Measurements from ENCODE around the gene GHITM.
A peak's percentile ranks its signal among the peaks of the same experiment; 100 is the strongest.
"Not testable (repeated sequence)": the region's sequence is repeated elsewhere in the genome, so short reads cannot be mapped to it uniquely, and the experiment has no call there.

GHITM gene, protein sequence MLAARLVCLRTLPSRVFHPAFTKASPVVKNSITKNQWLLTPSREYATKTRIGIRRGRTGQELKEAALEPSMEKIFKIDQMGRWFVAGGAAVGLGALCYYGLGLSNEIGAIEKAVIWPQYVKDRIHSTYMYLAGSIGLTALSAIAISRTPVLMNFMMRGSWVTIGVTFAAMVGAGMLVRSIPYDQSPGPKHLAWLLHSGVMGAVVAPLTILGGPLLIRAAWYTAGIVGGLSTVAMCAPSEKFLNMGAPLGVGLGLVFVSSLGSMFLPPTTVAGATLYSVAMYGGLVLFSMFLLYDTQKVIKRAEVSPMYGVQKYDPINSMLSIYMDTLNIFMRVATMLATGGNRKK

DNA sequence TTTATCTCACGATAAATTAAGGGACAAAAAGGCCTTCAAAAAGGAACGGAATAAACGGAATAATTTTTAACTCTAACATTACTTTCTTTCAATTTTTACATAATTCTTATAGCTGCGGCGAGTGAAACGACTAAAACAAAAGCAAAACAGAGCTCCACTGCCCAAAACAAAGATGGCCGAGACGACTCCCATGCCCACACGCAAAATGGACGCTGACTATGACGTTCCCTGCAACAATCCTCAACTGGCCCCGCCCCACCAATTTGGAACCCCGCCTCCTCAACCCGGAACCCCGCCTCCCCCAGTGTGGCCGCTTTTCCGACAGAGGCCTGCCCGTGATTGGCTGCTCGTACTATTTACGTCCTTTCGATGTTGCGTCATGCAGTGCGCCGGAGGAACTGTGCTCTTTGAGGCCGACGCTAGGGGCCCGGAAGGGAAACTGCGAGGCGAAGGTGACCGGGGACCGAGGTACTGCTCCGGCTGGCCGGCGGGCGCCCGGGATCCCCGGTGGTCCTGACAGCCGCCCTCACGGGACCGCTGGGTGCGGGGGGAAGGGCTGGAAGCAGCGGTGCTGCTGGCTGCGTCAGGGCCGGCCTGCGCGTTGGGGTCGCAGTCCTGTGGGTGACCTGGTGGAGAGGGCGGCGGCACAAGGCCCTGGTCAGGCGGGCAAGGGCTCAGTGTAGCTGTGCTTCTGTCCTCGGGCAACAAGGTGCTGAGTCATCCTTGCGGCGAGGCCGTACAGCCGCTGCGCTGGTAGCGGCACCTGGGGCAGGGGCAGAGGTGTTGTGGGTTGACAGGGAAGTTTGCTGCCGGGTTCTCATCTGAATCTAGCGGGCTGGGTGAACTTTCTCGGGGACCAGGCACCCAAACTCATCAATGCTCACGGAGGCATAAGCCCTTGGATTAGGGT, at the start of gene GHITM:
Gene GHITM, plus strand, starts transcription at position 384 of the 910 bp plus-strand sequence. CDS start 1,992 bp downstream, outside the sequence.
- peak; percentile 98 for DNase-seq (ENCODE audit: low read depth, low spot score)

DNA sequence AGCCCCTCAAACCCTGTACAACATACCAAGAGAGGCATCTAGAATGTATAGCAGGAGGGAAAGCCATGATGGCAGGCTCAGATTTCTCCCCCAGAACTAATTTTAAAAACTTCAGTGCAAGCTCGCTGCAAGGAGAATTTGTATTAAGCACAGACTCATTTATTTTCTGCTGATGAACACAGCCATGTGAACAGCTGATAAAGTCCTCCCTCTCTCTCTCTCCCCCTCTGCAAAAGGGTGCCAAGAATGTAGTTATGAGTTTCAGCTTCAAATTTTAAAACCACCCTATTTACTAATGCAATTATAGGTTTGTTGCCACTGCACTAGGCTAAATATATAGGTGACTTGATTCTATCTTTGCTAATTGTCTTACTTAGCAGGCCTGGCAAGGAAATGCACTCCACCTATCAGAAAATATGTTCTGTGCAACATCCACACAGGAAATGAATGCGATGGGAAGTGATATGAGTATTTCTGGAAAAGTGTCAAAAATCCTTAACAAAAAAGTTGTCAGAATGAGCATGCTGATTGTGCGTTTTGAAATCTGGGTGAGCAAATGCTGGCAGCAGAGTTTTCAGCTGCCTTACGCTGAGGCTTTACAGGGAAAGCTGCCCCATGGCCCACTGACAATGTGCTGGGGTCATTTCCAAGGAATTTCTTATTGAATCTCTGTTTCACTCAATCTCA, 43.4 kb upstream of the GHITM start:
- DNase-seq (ENCODE audit: low read depth, low spot score) = no peak

DNA sequence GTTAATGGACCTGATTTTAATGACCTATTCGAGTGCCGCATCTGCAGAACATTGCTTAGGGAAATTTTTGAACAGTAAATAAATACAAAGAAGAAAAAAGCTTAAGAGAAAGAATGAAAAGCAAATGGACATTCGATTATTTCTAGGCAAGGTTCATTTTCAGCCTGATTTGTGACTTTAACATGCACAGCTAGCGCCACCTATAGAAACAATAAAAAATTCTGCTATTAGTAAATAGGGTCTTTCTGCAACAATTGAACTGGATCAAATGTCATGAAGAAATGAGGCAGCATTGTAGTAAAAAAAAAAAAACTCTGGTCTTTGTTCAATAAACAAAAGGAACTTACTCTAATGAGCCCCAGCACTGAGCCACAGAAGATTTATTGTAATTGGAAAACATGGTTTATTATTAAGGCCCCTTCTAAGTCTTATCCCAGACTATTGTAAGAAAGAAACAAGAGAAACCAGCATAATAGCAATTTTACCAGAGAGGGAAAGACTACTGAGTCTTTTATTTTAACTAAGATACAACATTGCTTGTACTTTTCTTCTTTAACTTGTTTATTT, 41.4 kb upstream of the GHITM start:
- no peak for DNase-seq (ENCODE audit: low read depth, low spot score)

DNA sequence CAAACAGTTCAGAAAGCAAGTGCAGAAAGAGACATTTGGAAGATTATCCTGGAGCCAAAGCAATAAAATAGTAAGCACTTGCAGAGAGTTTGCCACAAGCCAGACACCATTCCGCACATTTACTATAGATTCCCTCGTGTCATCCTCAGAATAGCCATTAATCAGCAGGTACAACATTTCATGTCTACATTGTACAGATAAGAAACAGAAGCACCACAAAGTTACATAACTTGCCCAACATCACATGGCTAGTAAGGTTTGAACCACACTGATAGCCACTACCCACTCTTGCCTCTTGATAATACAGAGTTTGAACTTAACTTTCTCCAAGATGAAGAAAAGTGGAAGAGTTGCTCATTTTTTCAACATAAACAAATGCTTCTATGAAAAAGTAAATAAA, 40.6 kb upstream of the GHITM start:
- no peak for DNase-seq (ENCODE audit: low read depth, low spot score)

DNA sequence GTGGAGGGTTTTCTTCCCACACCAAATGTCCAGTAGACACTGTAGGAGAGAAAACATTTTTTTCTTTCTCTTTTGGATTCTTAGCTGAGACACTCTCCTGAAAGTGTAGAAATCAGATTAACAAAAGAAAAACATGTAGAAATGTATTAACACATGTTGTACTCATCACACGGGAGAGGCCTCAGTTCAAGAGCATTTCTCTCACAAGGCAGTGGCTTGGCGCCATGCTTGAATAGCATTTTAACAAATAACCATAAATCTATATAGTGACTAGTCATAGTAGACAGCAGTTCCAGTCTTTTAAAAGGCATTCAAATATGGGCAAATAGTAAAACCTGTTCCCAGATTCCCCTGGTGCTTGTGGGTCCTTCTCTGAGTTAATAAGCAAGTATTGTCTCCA, 38.3 kb upstream of the GHITM start:
- DNase-seq (ENCODE audit: low read depth, low spot score) = no peak

DNA sequence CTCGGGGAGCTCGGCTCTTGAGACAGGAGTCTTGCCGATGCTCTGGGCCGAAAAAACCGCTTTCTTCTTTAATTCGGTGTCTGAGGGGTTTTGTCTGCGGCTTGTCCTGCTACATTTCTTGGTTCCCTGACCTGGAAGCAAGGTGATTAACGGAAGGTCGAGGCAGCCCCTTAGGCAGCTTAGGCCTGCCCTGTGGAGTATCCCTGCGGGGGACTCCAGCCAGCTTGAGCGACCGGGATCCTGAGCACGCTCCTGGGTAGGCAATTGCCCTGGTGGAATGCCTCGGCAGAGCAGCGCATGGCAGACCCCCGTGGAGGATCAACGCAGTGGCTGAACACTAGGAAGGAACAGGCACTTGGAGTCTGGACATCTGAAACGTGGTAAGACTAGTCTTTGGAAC, 30.5 kb upstream of the GHITM start:
- no peak for DNase-seq (ENCODE audit: low read depth, low spot score)

DNA sequence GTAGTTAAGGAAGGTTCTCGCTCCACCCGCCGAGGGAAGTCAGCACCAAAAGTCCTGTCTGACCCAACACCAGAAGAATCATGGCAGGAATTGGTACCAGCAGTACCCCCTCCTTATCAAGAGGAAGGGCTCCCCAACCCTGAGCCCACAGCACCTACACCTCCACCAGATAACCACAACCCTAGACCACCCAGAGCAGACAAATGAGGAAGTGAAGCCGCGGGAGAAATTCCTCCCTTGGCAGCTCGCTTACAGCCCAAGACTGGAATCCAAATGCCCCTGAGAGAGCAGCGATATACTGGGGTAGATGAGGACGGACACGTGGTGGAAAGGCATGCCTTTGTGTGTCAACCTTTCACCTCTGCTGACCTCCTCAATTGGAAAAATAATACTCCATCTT, 29.5 kb upstream of the GHITM start:
- DNase-seq (ENCODE audit: low read depth, low spot score) = not testable (repeated sequence)

DNA sequence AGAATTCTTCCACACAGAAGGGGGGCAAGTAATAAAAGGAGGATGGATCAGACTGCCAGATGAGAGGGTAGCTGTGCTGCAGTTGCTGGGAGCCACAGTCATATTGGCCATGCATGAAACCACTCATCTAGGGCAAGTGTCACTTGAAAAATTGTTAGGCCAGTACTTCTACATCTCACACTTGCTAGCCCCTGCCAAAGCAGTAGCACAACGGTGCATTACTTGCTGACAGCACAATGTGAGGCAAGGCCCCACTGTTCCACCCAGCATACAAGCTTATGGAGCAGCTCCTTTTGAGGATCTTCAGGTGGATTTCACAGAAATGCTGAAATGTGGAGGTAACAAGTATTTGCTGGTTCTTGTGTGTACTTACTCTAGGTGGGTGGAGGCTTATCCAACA, 25.8 kb upstream of the GHITM start:
- DNase-seq (ENCODE audit: low read depth, low spot score) = not testable (repeated sequence)

DNA sequence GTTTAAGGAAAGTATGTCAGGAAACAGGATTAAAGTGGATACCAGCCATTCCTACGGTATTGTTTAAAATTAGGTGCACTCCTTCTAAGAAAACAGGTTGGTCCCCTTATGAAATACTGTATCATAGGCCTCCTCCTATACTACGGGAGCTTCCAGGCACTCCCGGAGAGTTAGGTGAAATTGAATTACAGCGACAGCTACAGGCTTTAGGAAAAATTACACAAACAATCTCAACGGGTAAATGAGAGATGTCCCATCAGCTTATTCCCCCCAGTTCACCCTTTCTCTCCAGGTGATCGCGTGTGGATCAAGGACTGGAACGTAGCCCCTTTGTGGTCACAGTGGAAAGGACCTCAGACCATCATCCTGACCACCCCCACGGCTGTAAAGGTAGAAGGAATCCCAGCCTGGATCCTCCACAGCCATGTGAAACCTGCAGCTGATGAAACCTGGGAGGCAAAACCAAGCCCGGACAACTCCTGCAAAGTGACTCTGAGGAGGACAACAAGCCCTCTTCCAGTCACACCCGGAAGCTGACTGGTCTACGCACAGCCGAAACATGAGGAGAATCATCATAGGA, 25.1 kb upstream of the GHITM start:
- DNase-seq (ENCODE audit: low read depth, low spot score) = no peak

DNA sequence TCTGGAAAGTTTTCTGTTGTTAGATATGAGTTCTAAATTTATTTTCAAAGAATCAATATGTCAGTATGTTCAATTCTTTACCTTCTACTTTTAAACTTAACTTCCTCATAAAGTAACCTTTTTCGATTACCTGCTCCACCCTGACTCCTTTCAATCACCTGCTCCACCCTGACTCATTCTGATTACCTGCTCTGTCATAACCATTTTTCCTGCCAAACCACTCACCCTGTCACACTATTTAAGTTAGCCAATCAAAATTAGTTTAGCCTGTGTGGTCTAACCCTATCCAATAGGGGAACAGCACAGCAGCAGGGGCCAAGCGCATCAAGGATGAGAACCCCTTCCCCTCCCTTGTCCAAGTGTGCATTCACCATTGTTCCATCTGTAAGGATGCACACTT, 22.1 kb upstream of the GHITM start:
- DNase-seq (ENCODE audit: low read depth, low spot score) = not testable (repeated sequence)

DNA sequence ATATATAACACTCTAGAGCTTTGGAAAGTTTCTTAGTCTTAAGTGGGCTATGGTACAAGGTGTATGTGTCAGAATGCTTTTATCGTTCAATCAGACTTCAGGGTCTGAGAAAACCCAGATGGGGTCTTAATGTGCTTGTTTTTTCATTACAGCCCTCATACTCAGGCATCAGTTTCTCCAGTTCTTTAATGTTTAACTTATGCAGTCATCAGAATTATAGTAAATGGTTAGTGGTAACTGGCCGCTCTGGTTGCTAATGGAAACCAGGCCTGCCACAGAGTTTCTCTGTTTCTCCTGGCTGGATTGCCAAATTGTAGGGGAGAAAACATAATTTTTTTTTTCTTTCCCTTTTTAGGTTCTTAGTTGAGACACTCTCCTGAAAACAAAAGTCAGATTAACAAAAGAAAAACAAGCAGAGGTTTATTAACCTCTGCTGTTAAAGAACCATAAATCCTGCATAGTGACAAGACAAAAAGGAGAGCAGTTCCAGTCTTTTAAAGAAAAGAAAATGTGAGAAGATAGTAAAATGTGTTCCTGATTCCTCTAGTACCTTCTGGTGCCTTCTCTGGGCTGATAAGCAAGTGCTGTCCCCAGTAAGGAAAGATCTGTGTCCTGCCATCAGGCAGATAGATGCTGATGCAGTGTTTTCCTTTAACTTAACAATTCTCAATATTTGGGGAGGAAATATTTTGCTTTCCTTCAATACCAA, 21.5 kb upstream of the GHITM start:
- DNase-seq (ENCODE audit: low read depth, low spot score) = no peak

DNA sequence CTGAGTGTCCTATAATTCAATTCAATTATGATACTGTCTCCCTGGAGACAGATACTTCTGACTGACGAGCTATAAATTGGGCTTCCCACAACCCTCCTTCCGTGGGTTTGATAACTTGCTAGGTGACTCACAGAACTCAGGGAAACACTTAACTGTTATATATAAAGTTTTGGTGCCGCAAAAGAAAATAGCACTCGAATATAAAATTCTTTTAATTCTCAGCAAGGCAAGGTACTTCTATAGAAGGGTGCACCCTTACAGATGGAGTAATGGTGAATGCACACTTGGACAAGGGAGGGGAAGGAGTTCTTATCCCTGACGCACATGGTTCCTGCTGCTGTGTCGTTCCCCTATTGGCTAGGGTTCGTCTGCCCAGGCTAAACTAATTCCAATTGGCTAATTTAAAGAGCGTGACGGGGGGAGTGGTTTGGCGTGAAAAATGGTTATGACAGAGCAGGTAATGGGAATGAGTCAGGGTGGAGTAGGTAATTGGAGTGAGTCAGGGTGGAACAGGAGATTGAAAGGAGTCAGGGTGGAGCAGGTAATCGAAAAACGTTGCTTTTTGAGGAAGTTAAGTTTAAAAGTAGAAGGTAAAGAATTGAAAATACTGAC, 20.8 kb upstream of the GHITM start:
- DNase-seq (ENCODE audit: low read depth, low spot score) = no peak

DNA sequence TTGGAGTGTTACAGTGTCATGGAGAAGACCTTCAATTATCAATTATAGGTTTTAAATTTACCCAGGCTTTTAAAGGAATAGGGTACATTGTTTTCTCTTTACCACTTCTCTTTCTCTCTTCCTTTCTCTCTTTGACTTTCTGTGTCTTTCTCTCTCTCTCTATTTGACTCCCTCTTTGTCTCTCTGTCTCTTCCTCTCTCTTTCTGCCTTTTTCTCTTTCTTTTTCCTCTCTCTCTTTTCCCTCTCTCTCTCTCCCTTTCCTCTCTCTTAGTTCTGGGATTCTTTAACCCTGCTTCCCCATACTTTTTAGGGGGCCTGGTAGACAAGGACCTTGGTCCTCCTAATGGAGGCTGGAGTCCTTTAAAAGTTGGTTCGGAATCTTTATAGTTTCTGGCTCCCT, 15.9 kb upstream of the GHITM start:
- DNase-seq (ENCODE audit: low read depth, low spot score) = no peak

DNA sequence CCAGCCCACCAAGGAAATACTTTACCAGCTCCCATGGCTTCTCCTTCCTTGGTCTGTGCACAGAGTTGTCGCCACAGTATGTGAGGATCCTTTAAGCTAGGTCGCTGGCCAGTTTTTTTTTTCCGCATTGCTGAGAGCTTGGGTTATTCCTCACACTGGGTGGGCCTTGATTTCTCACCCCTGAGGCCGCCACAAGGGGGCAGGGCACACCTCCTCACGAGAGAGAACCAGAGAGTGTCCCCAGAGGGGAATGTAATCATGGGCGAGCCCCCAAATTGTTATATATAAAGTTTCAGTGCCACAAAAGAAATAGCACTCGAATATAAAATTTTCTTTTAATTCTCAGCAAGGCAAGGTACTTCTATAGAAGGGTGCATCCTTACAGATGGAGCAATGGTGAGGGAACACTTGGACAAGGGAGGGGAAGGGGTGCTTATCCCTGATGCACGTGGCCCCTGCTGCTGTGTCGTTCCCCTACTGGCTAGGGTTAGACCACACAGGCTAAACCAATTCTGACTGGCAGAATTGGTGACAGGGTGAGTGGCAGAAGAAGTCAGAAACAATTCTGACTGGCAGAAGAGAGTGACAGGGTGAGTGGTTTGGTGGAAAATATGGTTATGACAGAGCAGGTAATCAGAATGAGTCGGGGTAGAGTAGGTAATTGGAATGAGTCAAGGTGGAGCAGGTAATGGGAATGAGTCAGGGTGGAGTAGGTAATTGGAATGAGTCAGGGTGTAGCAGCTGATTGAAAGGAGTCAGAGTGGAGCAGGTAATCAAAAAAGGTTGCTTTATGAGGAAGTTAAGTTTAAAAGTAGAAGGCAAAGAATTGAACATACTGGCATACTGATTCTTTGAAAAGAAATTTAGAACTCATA, 13.2 kb upstream of the GHITM start:
- not testable (repeated sequence) for DNase-seq (ENCODE audit: low read depth, low spot score)

DNA sequence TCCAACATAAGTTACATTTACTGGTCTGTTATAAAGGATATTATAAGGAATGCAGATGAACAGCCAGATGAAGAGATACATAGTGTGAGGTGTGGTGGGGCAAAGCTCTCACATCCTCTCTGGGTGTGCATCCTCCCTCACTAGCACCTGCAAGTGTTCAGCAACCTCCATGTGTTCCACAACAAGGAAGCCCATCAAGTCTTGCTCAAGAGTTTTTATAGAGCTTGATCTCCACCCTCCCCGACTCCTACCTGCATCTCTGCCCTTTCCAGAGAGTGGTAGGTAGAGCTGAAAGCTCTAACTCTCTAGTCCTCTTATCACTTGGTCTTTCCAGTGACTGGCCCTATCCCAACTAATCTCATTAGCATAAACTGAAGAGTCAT, 12.5 kb upstream of the GHITM start:
- no peak for DNase-seq (ENCODE audit: low read depth, low spot score)

DNA sequence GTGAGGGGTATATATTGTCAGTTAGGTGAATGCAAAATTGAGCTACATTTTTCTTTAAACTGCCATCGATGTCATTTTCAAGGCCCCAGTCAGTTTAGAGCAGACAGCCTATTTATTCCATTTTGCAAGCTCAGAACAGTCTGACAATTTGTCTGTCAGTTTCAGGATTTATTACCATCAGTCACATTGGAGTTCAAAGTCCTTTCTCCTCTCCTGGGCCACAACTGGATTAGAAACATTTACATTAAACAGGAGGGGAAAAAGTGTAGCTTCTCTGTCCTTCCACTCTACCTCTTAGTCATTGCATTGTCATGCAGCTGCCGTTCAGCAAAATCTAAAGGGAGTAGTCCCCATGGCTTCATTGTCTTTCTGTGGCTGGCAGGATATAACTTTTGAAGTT, 3.5 kb upstream of the GHITM start:
- DNase-seq (ENCODE audit: low read depth, low spot score) = no peak

DNA sequence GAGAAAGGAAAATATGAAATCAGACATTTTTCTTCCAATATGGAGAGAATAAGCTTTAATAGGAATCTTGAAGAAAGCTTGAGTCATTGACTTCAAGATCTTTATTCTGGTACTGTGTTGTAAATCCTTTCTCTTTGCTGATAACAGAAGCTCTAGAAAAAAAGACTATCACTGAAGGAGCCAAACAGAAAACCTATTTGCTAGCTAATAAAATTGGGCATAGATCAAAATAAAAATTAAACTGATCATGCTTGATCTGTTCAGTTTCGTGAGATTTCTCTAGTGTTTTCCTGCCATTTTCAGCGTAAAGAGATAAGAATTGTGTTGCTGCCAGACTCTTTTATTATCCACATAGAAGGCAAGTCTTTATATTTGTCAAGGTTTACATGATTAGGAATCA, 1.5 kb upstream of the GHITM start:
- DNase-seq (ENCODE audit: low read depth, low spot score) = no peak

DNA sequence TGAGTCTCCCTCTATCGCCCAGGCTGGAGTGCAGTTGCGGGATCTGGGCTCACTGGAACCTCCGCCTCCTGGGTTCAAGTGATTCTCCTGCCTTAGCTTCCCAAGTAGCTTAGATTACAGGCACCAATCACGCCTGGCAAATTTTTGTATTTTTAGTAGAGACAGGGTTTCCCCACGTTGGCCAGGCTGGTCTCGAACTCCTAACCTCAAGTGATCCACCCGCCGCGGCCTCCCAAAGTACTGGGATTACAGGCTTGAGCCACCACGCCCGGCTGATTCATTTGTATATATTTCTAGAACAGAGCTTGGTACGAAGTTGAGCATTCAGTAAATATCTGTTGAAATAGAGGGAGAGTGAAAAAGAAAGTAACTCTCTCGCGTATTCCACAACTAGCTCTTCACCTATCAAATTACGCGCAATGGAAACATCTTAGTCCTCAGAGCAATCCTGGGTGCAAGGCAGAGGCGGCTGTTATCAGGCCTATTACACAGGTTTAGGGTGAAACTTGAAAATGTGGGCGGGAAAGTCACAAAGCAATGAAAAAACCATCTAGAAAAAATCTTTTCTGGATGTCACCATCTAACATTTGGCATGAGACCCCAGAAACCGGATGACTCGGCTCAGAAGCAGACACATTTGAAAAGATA, 707 bp upstream of the GHITM start:
- DNase-seq (ENCODE audit: low read depth, low spot score) = peak; percentile 41

DNA sequence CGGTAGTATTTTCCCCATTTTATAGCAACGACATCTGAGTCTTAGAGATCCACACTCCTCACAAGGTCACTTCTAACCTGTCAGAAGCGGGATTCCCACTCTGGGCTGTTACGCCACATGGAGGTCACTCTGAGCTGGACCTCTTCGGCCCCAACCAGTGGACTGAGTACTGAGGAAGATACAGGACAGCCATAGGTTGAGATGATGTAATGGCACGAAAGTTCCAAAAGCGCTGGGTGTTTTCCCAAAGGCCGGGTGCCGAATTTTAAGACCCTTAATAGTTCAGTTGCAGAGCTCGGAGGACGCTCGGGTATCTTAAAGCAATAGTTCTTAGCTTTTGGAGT, 699 bp downstream of the GHITM start:
- DNase-seq (ENCODE audit: low read depth, low spot score) = no peak

Measured in activated naive CD8-positive, alpha-beta T cell treated with anti-CD3 and anti-CD28 coated beads, Interleukin-2, amount 50 U/mL, for 16 hours (primary cell).